Activated CD8-positive, alpha-beta memory T cell treated with anti-CD3 and anti-CD28 coated beads, Interleukin-2, amount 50 U/mL, for 1 hour (primary cell): Measurements from ENCODE around the gene CYP4F22.

Source experiments
- DNase-seq: peaks from one replicate; pipeline ENCODE4 v3.0.0-alpha.2; 2020; ENCODE audit errors: extremely low read depth

Gene CYP4F22

GRCh38 chr19:15534957-15535864 is 26.9 kb downstream of the CYP4F22 start:
- DNase-seq, result no peak

DNA sequence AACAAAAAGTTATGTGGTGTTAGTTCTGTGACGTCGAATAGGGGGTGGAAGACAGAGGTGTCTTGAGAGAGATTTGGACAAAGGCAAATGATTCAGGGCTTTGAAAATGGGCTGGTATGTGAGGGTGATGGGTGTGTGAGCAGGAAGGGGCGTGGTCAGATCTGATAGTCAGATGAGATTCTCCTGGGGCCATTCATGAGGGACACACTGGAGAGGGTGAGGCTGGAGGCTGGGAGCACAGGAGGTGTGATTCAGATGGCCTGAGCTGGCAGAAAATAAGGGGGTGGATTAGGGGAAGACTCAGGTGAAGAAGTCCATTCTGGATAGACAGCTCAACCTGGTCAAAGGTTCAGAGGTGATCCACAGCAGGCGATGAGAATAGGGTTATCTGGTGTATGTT is 28.0 kb downstream of the CYP4F22 start:
- DNase-seq, result no peak

DNA sequence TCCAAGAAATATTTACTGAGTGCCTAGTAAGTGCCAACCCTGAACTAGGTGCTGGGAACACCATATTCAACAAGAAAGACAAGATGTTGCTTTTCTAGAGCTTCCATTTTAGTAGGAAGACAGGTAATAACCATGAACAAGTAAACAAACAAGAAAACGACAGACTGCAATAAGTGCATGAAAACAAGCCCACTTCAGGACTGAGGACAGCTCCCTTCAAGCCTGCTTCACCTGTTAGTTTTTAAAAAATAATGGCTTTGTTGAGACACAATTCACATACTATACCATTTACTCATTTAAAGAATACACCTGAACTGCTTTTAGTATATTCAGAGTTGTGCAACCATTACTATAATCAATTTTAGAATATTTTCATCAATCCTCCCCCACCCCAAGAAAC is 30.4 kb downstream of the CYP4F22 start:
- no peak for DNase-seq

DNA sequence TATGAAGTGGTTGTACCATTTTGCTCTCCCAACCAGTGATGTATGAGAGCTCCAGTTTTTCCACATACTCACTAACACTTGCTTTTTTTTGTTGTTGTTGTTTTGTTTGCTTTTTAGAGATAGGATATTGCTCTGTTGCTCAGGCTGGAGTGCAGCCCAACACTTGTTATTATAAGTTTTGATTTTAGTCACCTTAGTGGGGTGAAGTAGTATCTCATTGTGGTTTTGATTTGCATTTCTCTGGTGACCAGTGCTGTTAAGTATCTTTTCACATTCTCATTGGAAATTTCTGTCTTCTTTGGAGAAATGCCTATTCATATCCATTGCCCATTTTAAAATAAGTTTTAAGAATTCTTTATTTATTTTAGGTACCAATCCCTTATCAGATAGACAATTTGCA is 31.3 kb downstream of the CYP4F22 start:
- DNase-seq, result no peak

- DNase-seq, result no peak
These were observed 32.1 kb downstream of the CYP4F22 start for GRCh38 chr19:15540435-15540834.

DNA sequence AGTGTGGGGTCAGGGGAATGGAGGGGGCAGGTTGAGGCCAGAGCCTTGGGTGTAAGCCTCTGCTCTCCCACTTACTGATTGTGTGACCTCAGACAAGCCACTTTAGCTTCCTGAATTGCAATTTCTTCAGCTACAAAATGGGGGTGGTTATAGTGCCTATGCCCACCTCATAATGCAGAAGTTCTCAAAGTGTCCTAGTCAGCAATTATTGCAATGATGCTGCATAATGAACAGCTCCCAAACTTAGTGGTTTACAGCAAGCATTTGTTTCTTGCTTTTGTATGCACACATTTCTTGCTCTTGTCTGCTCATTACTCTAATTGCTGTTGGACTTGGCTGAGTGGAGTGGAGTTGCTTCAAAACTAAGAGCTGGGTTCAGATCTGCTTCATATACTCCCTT is 36.0 kb downstream of the CYP4F22 start:
- no peak for DNase-seq

DNA sequence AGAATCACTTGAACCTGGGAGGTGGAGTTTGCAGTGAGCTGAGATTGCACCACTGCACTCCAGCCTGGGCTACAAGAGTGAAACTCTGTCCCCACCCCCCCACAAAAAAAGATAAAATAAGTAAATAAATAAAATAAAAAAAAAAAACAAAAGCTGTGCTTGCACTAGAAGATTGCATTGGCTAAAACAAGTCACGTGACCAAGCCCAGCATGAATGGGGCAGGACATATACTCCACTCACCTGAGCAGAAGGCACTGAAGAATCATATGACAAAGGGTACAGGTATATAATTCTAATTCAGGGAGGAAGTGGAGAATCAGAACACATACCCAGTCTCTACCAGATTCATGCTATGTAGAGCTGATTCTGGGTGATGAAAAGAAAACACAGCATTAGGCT is 36.6 kb downstream of the CYP4F22 start:
- DNase-seq, result no peak

- no peak for DNase-seq
These were observed 40.3 kb downstream of the CYP4F22 start for GRCh38 chr19:15548648-15549047.

GRCh38 chr19:15549581-15549980 is 41.3 kb downstream of the CYP4F22 start:
- no peak for DNase-seq

DNA sequence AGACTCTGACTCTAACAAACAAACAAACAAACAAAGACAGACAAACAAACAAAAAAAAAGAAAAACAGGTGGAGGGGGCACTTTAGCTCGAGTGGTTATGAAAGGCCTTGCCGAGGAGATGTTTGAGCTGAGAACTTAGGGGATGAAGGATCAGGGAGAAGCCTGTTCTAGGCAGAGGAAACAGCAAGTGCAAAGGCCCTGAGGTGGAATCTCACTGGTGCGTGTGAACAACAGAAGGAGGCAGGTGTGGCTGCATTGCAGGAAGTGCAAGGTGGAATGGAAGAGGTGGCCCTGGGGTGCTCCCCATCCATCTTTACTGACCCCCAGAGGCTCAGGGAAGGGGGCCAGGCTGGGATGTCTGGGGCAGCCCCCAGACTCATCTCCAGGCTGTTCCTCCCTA is 41.9 kb downstream of the CYP4F22 start:
- DNase-seq, result no peak

DNA sequence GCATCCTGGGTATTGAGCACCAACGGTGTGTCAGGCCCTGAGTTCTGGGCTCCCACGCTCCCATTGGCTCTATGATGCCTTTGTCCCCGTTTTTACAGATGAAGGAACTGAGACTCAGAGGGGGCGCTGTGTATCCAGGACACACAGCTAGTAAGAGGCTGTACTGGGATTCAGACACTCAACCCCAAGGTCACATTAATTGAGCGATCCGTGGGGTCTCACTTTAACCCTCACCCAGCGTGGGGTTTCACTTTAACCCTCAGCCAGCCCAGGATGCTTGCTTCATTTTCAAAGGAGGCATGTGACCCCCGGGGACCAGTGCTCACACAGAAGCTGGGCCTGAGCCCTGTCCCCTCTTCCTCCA is 42.6 kb downstream of the CYP4F22 start:
- DNase-seq, result no peak

- peak; percentile 19 for DNase-seq
These were observed 43.1 kb downstream of the CYP4F22 start for GRCh38 chr19:15551293-15552004.

DNA sequence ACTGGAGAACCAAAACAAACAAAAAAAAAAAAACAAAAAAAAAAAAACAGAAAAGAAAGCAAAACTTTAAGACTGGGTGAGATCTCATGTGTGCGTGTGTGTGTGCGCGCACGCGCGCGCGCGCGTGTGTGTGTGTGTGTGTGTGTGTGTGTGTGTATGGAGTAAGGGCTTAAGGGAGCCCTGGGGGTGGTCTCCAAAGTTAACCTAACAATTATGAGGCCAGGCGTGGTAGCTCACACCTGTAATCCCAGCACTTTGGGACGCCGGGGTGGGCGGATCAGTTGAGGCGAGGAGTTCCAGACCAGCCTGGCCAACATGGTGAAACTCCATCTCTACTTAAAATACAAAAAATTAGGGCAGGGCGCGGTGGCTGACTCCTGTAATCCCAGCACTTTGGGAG is 46.7 kb downstream of the CYP4F22 start:
- DNase-seq, result no peak

DNA sequence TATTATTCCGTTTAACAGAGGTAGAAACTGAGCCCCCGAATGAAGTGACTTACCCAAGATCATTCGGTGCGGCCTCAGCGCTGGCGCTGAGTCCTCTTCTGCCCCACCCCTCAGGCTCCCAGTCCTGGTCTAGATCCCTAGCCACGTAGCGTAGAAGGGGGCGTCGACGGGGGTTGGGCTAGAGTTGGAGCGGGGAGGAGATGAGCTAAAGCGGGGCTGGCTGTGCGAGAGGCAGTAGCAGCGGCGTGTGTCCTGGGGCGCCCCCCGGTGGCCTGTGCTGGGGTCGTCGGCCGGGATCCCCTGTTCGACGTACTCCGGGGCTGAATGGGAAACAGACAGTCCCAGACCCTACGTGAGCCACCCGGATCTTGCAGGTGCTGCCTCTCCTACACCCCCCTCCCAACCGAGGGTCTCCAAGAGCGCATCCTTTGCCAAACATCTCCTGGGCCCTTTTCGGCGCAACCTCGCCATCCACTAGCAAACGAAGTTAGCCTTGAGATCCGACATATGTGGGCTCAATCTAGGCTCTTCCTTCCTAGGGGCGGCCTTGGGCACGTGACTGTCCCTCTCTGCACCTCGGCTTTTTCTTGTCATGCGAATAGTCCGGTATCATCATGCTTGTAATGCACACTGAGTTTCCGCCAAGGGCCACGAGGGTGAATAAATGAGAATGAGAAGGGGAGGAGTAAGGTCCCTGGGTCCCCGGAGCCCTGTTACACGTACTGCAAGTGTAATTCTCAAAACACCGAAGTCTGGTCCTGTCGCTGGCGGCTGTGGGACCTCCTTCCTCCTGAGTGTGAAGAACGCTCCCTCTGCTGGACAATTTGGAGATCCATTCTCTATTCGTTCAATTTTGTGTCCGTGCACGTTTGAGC is 47.7 kb downstream of the CYP4F22 start:
- peak; percentile 82 for DNase-seq

DNA sequence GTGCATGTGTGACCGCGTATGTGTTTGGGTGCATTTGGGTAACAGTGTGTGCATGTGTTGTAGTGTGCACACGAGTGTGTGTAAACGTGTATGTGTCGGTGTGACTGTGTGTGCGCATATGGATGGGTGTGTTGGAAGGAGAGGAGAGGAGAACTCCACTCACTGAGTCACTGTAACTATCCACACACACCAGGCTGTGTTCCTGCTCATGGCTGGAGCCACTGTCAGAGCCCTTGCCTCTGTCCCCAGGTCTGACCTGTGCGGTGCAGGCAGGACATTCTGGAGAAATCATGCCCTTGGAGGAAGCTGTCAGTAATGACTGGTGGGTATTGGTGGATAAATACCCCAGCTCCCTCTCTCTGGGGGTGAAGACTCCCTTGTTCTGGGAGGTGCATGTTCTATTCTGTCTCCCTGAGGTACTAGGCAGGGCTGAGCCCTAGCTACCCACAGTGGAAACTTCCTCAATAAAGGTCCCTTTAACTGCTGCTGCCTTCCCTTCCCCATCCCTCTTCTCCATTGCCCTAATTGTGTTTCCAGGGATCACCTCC is 48.4 kb downstream of the CYP4F22 start:
- DNase-seq, result no peak

- DNase-seq, result no peak
These were observed 48.9 kb downstream of the CYP4F22 start for GRCh38 chr19:15557223-15557622.

- no peak for DNase-seq
These were observed 53.8 kb downstream of the CYP4F22 start for GRCh38 chr19:15562145-15562544.

- DNase-seq, result no peak
These were observed 54.5 kb downstream of the CYP4F22 start for GRCh38 chr19:15562861-15563260.

DNA sequence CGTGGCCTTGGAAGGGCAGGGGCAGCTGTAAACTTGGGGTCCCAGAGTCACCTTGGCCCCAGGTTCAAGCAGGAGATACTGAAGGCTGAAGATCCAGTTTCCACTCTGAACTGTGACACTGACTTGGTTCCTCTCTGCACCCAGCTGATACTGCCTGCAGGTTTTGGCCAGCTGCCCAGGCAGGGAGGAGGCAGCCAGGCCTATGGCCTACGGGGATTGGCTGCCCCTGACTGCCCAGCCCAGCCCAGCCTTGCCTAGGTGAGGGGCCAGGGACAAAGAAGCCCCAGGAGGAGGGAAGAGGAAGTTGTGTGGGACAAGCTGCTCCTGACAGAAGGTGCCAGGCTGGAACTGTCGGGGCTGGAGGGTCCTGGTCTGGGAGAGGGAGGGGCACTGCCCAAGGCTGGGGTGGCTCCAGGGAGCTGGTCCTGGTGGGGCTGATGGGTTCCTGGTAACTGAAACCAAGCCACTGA is 55.0 kb downstream of the CYP4F22 start:
- no peak for DNase-seq

DNA sequence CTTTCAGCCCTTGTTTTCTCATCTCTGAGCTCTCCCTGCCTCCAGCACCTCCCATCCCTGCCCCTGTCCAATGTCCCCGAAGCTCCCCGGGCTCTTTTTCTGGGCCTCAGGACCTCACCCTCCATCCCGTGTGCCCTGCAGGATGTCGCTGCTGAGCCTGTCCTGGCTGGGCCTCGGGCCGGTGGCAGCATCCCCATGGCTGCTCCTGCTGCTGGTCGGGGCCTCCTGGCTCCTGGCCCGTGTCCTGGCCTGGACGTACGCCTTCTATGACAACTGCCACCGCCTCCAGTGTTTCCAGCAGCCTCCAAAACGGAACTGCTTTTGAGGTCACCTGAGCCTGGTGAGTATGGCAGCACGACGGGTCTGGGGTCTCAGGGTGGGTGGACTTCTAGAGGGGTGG is 55.6 kb downstream of the CYP4F22 start:
- no peak for DNase-seq

GRCh38 chr19:15564534-15565168 is 56.3 kb downstream of the CYP4F22 start:
- DNase-seq, result no peak
